Measurements from ENCODE around the gene ZFP3. TPM values are rescaled to one million over a fixed set of nuclear protein-coding genes. Genes with fewer than 3 reads are reported as not detected.

Gene ZFP3
- total and polyA plus RNA-seq, 2 donors (not counting 3 experiments of a cell fraction or from before 2014, with no cell fraction given) = 1.7 TPM

DNA sequence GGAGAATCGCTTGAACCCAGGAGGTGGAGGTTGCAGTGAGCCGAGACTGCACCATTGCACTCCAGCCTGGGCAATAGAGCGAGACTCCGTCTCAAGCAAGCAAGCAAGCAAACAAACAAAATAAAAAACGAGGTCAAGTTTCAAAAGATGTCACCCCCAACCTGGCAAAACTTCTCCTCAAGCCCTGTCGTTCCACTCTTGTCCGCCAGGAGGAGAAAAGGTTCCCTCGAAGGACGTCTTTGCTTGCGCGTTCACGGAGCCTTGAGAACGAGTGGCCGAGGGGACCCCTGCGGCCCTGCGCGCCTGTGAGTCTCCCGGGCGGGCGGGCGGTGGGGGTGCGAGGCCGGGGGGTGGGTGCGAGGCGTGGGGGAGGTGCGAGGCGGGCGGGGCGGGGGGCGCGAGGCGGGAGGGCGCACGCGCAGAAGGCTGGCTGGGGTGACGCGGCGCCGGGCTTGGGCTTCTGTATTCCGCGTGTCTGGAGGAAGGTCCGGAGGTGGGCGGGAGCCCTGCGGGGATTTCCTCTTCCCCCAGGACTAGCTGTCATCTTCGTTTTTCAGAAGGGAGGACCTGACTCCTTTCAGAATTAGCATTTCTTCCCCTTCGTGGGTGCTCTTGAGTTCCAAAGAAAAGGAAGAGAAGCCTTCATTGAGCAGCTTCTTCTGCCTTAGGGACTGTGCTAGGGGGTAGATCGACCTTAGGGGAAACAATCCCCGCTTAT, 46.7 kb upstream of the ZFP3 start:
- Histone ChIP-seq H4K20me1 (replicated peaks; ENCODE audit: control insufficient read depth, extremely low read depth, insufficient read depth, low read length) (no peaks in the 10 kb centered on the region), H3K4me1 (ENCODE audit: control insufficient read depth, extremely low read depth, insufficient read depth, low read length) (peaks cover 5% of the 10 kb centered on the region), H3K27ac (ENCODE audit: insufficient read depth, low read depth, low read length) (peak overlapping the region; percentile 26), H3K27me3 (ENCODE audit: control insufficient read depth in 2 of 2, insufficient read depth in 2 of 2, low read length in 2 of 2) (peaks cover 2% of the 10 kb centered on the region in 2 experiments), H3K4me2 (ENCODE audit: insufficient read depth, low read length) (peak overlapping the region; percentile 90), H3K9me1 (replicated peaks; ENCODE audit: control insufficient read depth, extremely low read depth, insufficient read depth, low read length) (no peaks in the 10 kb centered on the region), H3K9me3 (replicated peaks; ENCODE audit: control insufficient read depth, insufficient read depth, low read length) (no peaks in the 10 kb centered on the region), H3K79me2 (ENCODE audit: control insufficient read depth, insufficient read depth, low read length) (no peaks in the 10 kb centered on the region), H2AFZ (ENCODE audit: low read depth, low read length) (peak overlapping the region; percentile 98), H3K4me3 (replicated peaks in 1 of 3; ENCODE audit: insufficient read depth in 1 of 3, low read depth in 1 of 3, low read length in 3 of 3) (peak overlapping the region in 2 of 3 experiments; percentile 24 to 66), H3K36me3 (ENCODE audit: control insufficient read depth in 2 of 2, extremely low read depth in 1 of 2, insufficient read depth in 2 of 2, low read length in 2 of 2) (no peaks in the 10 kb centered on the region), H3K9ac (replicated peaks; ENCODE audit: extremely low read depth, insufficient read depth, low read length) (peak overlapping the region; percentile 36)
- intact Hi-C loops (cut with micrococcal nuclease) = loop anchor here (1.0 kb wide), 1 partner anchor 31 kb away; no protein-coding TSS in a partner anchor
- BruUV-seq (replicated peaks) = no TSS peak
- CTCF ChIA-PET = interaction anchor here (0.6 to 6.5 kb wide), 9 partner anchors 11 to 1405 kb away, joined by 3 to 72 read pairs (median 4); partner anchors contain the start of genes INCA1, KIF1C, RNF167 and SLC25A11
- POLR2A ChIA-PET = no interaction called here
- dilution Hi-C loops (cut with MboI; ENCODE audit: extremely low pct_ligation_motif_present, low sequenced_read_pairs) = no loop called here
- FAIRE-seq (peak; percentile 90), DNase-seq (ENCODE audit: low read depth, low spot score) (peak; percentile 73)
- TF ChIP-seq JUN (IDR thresholded peaks at IDR 0.05; ENCODE audit: borderline replicate concordance, insufficient read depth, insufficient read length, low read depth) (no peak), EZH2 (IDR thresholded peaks at IDR 0.05; ENCODE audit: borderline replicate concordance, low read depth, low read length, severe bottlenecking) (no peak)
- TF ChIP-seq, protein P1, sequence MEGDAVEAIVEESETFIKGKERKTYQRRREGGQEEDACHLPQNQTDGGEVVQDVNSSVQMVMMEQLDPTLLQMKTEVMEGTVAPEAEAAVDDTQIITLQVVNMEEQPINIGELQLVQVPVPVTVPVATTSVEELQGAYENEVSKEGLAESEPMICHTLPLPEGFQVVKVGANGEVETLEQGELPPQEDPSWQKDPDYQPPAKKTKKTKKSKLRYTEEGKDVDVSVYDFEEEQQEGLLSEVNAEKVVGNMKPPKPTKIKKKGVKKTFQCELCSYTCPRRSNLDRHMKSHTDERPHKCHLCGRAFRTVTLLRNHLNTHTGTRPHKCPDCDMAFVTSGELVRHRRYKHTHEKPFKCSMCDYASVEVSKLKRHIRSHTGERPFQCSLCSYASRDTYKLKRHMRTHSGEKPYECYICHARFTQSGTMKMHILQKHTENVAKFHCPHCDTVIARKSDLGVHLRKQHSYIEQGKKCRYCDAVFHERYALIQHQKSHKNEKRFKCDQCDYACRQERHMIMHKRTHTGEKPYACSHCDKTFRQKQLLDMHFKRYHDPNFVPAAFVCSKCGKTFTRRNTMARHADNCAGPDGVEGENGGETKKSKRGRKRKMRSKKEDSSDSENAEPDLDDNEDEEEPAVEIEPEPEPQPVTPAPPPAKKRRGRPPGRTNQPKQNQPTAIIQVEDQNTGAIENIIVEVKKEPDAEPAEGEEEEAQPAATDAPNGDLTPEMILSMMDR (IDR thresholded peaks at IDR 0.05; ENCODE audit: extremely low read depth in 1 of 2, insufficient read depth in 1 of 2, low read depth in 1 of 2, low read length in 2 of 2) = peak; percentile 50 to 81

DNA sequence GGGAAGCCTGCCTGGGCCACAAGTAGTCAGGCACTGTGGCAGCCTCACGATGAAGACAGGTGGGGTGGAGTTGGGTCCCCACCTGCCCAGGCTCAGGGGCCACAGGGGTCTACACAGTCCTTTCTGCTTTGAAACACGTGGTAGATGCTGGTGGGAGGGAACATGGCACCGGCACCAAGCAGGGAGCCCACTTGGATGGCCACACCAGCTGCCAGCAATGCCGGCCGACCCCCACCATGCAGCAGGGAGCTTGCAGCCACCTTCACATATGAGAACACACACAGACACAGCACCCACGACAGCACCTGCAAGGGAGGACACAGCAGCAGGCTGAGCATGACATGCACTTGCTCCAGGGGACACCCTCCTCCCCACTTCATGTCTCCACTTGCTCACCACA, 45.4 kb upstream of the ZFP3 start:
- FAIRE-seq (no peak), DNase-seq (ENCODE audit: low read depth, low spot score) (no peak)
- dilution Hi-C loops (cut with MboI; ENCODE audit: extremely low pct_ligation_motif_present, low sequenced_read_pairs) (no loop called here), intact Hi-C loops (cut with micrococcal nuclease) (no loop called here)
- ChIA-PET POLR2A (no interaction called here), CTCF (interaction anchor here (1.5 to 6.5 kb wide), 2 partner anchors 17 to 29 kb away, joined by 9 to 72 read pairs; no protein-coding TSS in a partner anchor)
- Histone ChIP-seq H3K79me2 (ENCODE audit: control insufficient read depth, insufficient read depth, low read length) (no peaks in the 10 kb centered on the region), H4K20me1 (replicated peaks; ENCODE audit: control insufficient read depth, extremely low read depth, insufficient read depth, low read length) (no peaks in the 10 kb centered on the region), H3K9ac (replicated peaks; ENCODE audit: extremely low read depth, insufficient read depth, low read length) (no peak overlapping the region), H3K36me3 (ENCODE audit: control insufficient read depth in 2 of 2, extremely low read depth in 1 of 2, insufficient read depth in 2 of 2, low read length in 2 of 2) (no peaks in the 10 kb centered on the region), H3K9me3 (replicated peaks; ENCODE audit: control insufficient read depth, insufficient read depth, low read length) (no peaks in the 10 kb centered on the region), H3K27ac (ENCODE audit: insufficient read depth, low read depth, low read length) (no peak overlapping the region), H3K27me3 (ENCODE audit: control insufficient read depth in 2 of 2, insufficient read depth in 2 of 2, low read length in 2 of 2) (peaks cover 2% of the 10 kb centered on the region in 2 experiments), H2AFZ (ENCODE audit: low read depth, low read length) (no peak overlapping the region), H3K4me3 (replicated peaks in 1 of 3; ENCODE audit: insufficient read depth in 1 of 3, low read depth in 1 of 3, low read length in 3 of 3) (no peak overlapping the region), H3K9me1 (replicated peaks; ENCODE audit: control insufficient read depth, extremely low read depth, insufficient read depth, low read length) (no peaks in the 10 kb centered on the region), H3K4me2 (ENCODE audit: insufficient read depth, low read length) (no peak overlapping the region), H3K4me1 (ENCODE audit: control insufficient read depth, extremely low read depth, insufficient read depth, low read length) (peaks cover 5% of the 10 kb centered on the region)
- TF ChIP-seq MYC (IDR thresholded peaks at IDR 0.05; ENCODE audit: low read depth, low read length) = no peak
- TF ChIP-seq POLR2AphosphoS5 (IDR thresholded peaks at IDR 0.05; ENCODE audit: insufficient read depth, low read depth, low read length) = no peak
- TF ChIP-seq EZH2 (IDR thresholded peaks at IDR 0.05; ENCODE audit: borderline replicate concordance, low read depth, low read length, severe bottlenecking) = no peak
- TF ChIP-seq, protein P2, sequence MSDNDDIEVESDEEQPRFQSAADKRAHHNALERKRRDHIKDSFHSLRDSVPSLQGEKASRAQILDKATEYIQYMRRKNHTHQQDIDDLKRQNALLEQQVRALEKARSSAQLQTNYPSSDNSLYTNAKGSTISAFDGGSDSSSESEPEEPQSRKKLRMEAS (IDR thresholded peaks at IDR 0.05; ENCODE audit: insufficient read depth, insufficient read length) = no peak
- no peak for TF ChIP-seq JUN (IDR thresholded peaks at IDR 0.05; ENCODE audit: borderline replicate concordance, insufficient read depth, insufficient read length, low read depth)
- no peak for TF ChIP-seq POLR2A (IDR thresholded peaks at IDR 0.05; ENCODE audit: low read depth, low read length)
- no peak for TF ChIP-seq FOS (IDR thresholded peaks at IDR 0.05; ENCODE audit: borderline replicate concordance, insufficient read depth, low read length)
- BruUV-seq (replicated peaks) = no TSS peak
